Measurements from ENCODE around the gene GJB5.

Gene GJB5

GRCh38 chr1:34795916-34796315 lies 41.1 kb downstream of the GJB5 start:
- no peak for DNase-seq

GRCh38 chr1:34796990-34797389 lies 42.1 kb downstream of the GJB5 start:
- DNase-seq, result no peak

GRCh38 chr1:34800214-34800613 lies 45.4 kb downstream of the GJB5 start:
- DNase-seq, result no peak

GRCh38 chr1:34803770-34804169 lies 48.9 kb downstream of the GJB5 start:
- DNase-seq, result no peak

- DNase-seq, result no peak
Observed at GRCh38 chr1:34806396-34806795, 51.5 kb downstream of the GJB5 start.

All from T-helper 2 cell (primary cell).